22Rv1 (cell line): ENCODE data around the gene MLLT10.

Experiments
- H3K27ac ChIP-seq: fragments of 450-650 bp; 2 replicates; pipeline ENCODE4 v1.5.1; 2017
- CTCF ChIP-seq: fragments of 450-650 bp; IDR thresholded peaks from 2 replicates; pipeline ENCODE4 v1.5.1; 2017; ENCODE audit warnings: mild to moderate bottlenecking
- ZFX ChIP-seq: fragments of 450-650 bp; IDR thresholded peaks from 2 replicates; pipeline ENCODE4 v1.6.1; 2017; ENCODE audit warnings: antibody characterized with exemption, borderline replicate concordance

MLLT10 gene

GRCh38 chr10:21771219-21771618 is 237.2 kb downstream of the MLLT10 start:
- TF ChIP-seq CTCF (no peak), ZFX (no peak)

GRCh38 chr10:21776883-21777282 is 242.9 kb downstream of the MLLT10 start:
- no peak for TF ChIP-seq ZFX
- TF ChIP-seq CTCF = no peak
- H3K27ac ChIP-seq = no peak overlapping the region

More at GRCh38 chr10:21771219-21771618, 237.2 kb downstream of the MLLT10 start:
- H3K27ac ChIP-seq = no peak overlapping the region

GRCh38 chr10:21791276-21791675 is 257.2 kb downstream of the MLLT10 start:
- no peak overlapping the region for H3K27ac ChIP-seq
- TF ChIP-seq ZFX (no peak), CTCF (no peak)
